Measurements from ENCODE around the gene PIM3. TPM values are rescaled to one million over a fixed set of nuclear protein-coding genes. Genes with fewer than 3 reads are reported as not detected.

Gene PIM3
- total RNA-seq, 1 donor from 2014 or later, result 94.7 TPM

- H3K4me1 ChIP-seq, result peaks cover 60% of the 10 kb centered on the region
- no peaks in the 10 kb centered on the region for H3K9me3 ChIP-seq
- H3K27me3 ChIP-seq (ENCODE audit: low read depth), result no peaks in the 10 kb centered on the region
- peak; percentile 78 for DNase-seq
- intact Hi-C loops (cut with DNase I), result no loop called here
- no peaks in the 10 kb centered on the region for H3K36me3 ChIP-seq
- no peak for ATAC-seq
- TF ChIP-seq, protein P1, sequence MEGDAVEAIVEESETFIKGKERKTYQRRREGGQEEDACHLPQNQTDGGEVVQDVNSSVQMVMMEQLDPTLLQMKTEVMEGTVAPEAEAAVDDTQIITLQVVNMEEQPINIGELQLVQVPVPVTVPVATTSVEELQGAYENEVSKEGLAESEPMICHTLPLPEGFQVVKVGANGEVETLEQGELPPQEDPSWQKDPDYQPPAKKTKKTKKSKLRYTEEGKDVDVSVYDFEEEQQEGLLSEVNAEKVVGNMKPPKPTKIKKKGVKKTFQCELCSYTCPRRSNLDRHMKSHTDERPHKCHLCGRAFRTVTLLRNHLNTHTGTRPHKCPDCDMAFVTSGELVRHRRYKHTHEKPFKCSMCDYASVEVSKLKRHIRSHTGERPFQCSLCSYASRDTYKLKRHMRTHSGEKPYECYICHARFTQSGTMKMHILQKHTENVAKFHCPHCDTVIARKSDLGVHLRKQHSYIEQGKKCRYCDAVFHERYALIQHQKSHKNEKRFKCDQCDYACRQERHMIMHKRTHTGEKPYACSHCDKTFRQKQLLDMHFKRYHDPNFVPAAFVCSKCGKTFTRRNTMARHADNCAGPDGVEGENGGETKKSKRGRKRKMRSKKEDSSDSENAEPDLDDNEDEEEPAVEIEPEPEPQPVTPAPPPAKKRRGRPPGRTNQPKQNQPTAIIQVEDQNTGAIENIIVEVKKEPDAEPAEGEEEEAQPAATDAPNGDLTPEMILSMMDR (IDR thresholded peaks at IDR 0.05), result no peak
- H3K4me3 ChIP-seq, result no peak overlapping the region
- peak overlapping the region; percentile 94 for H3K27ac ChIP-seq
These were observed 10.1 kb upstream of the PIM3 start for GRCh38 chr22:49950396-49950994.

GRCh38 chr22:49951000-49951677 is 9.4 kb upstream of the PIM3 start:
- peaks cover 60% of the 10 kb centered on the region for H3K4me1 ChIP-seq
- peak; percentile 97 for DNase-seq
- H3K4me3 ChIP-seq, result no peak overlapping the region
- intact Hi-C loops (cut with DNase I), result no loop called here
- H3K27me3 ChIP-seq (ENCODE audit: low read depth), result no peaks in the 10 kb centered on the region
- H3K27ac ChIP-seq, result peak overlapping the region; percentile 94
- TF ChIP-seq, protein P1 (IDR thresholded peaks at IDR 0.05), result no peak
- H3K36me3 ChIP-seq, result no peaks in the 10 kb centered on the region
- ATAC-seq, result peak; percentile 62 to 67
- H3K9me3 ChIP-seq, result no peaks in the 10 kb centered on the region

- ATAC-seq (no peak), DNase-seq (no peak)
- Histone ChIP-seq H3K36me3 (no peaks in the 10 kb centered on the region), H3K4me3 (no peak overlapping the region), H3K9me3 (no peaks in the 10 kb centered on the region), H3K4me1 (peaks cover 60% of the 10 kb centered on the region), H3K27ac (peak overlapping the region; percentile 91), H3K27me3 (ENCODE audit: low read depth) (no peaks in the 10 kb centered on the region)
- TF ChIP-seq, protein P1 (IDR thresholded peaks at IDR 0.05), result no peak
- intact Hi-C loops (cut with DNase I), result no loop called here
These were observed 8.9 kb upstream of the PIM3 start for GRCh38 chr22:49951678-49951985.

GRCh38 chr22:49951986-49952896 is 8.3 kb upstream of the PIM3 start:
- DNase-seq (no peak), ATAC-seq (no peak)
- Histone ChIP-seq H3K9me3 (no peaks in the 10 kb centered on the region), H3K4me3 (no peak overlapping the region), H3K36me3 (no peaks in the 10 kb centered on the region), H3K27ac (peak overlapping the region; percentile 91), H3K4me1 (peaks cover 63% of the 10 kb centered on the region), H3K27me3 (ENCODE audit: low read depth) (no peaks in the 10 kb centered on the region)
- TF ChIP-seq, protein P1 (IDR thresholded peaks at IDR 0.05), result no peak
- intact Hi-C loops (cut with DNase I), result no loop called here

DNA sequence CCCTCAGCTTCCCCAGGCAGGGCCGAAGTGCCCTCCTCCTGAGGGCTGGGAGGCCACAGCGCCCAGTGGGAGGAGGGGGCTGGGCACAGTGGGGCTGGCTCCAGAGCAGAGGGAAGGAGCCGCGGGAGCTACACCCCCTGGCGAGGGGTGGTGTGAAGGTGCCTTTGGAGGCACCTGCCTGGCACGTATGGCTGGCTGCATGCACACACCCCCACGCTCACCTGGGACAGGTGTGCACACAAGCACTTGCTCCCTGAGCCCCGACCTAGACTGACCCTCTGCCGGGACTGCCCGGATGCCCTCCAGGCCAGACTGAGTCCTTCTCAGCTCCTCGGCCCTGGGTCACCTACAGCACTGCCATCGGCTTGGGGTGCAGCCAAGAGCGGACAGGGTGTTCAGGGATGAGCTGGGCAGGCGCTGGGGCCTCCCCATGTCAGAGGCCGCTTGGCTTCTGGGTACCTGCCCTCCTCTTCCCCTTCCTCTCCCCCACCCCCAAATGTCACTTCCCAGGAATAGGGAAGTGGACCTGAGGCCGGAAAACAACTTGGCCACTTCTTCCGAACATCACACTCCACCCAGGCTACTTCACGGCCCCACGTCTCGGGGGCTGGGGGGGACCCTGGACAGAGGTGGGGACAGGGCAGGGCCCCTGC is 7.4 kb upstream of the PIM3 start:
- Histone ChIP-seq H3K27ac (peak overlapping the region; percentile 91), H3K9me3 (no peaks in the 10 kb centered on the region), H3K4me1 (peaks cover 66% of the 10 kb centered on the region), H3K36me3 (no peaks in the 10 kb centered on the region), H3K27me3 (ENCODE audit: low read depth) (no peaks in the 10 kb centered on the region), H3K4me3 (peak overlapping the region; percentile 17)
- ATAC-seq (peak; percentile 0 to 1), DNase-seq (peak; percentile 85)
- TF ChIP-seq, protein P1 (IDR thresholded peaks at IDR 0.05), result peak; percentile 10
- intact Hi-C loops (cut with DNase I), result no loop called here

Measured in lower lobe of right lung (tissue), 2 donors.